Right ventricle myocardium inferior (tissue), 1 donor: Measurements from ENCODE around the gene NPR1. TPM values are rescaled to one million over a fixed set of nuclear protein-coding genes. Genes with fewer than 3 reads are reported as not detected.

Experiments
- ATAC-seq: fragments of 200-7000 bp; cut with Tn5 transposase; one replicate; pipeline ENCODE4 v1.9.1; 2020; ENCODE audit warnings: mild to moderate bottlenecking, moderate library complexity
- DNase-seq: peaks from one replicate; pipeline ENCODE4 v3.0.0; 2021; ENCODE audit errors: missing footprints
- intact Hi-C: fragments of 100-400 bp; cut with DNase I; formaldehyde crosslinking; loops from one replicate; pipeline ENCODE4 v1.11.0; 2022
- microRNA-seq: library from miRNA; unstranded; fragments of <30 nt; microRNA quantifications from one replicate; pipeline ENCODE4 v1.2.0, GENCODE V29; 2020
- total RNA-seq: library from RNA; stranded (reverse); fragmentation: NEBNext Ultra II Directional; extraction: Animal tissue kit (Norgen Biotek cat#: 25700); gene quantifications from one replicate; pipeline ENCODE4 v1.2.1, GENCODE V29; 2021
- donor health status: DM: no; HTN: yes; CAD: no; lungs with severe emphysema.

NPR1 gene
- total RNA-seq, 1 donor from 2014 or later: 14.6 TPM

DNA sequence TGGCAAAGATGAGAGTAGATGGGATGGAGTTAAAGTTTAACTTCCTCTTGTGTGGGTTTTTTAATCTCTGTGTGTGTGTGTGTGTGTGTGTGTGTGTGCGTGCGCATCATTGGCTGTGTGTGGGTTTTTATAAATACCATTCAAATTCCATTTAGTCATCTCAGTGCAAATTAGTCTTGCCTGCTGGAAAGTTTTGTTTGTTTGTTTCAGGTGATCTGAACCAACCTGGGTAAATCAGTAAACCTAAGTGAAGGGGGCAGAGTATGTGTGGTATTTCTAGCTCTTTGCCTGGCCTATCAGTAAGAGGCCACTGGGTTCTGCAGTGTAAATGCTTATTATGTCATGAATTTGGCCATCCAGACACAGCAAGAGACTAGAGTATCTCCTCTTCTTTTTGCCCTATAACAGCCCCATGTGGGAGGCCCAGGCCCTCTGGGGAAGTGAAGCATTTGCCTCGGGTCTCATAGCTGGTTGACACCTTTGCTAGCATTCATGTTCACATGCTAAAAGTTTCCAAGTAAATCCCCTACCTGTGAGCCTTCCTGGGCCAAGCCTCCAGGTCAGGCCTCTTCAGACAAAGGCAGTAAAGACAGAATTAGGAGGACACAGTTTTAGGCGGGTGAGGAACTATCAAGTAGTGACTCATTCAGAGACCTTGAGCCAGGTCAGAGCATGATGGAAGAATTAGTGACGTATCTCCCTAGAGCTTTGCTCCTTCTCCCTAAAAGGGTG lies 64.1 kb downstream of the NPR1 start:
- ATAC-seq: peak; percentile 53
- intact Hi-C loops: no loop called here
- DNase-seq: no peak

Small RNA genes within 50 kb of the gene (microRNA-seq; reads per million reads assigned to microRNA genes)
- not detected for gene MIR8083

Other genes starting within 250 kb of the NPR1 start
- gene S100A7, start 218.0 kb upstream of the NPR1 start, total RNA-seq: not detected
- 265 TPM for gene S100A6, start 142.7 kb upstream of the NPR1 start, total RNA-seq
- gene S100A5, start 137.8 kb upstream of the NPR1 start, total RNA-seq: not detected
- gene S100A4, start 132.9 kb upstream of the NPR1 start, total RNA-seq: 164 TPM
- gene S100A3, start 129.4 kb upstream of the NPR1 start, total RNA-seq: 0.49 TPM
- gene S100A2, start 112.8 kb upstream of the NPR1 start, total RNA-seq: 2.3 TPM
- gene S100A16, start 65.6 kb upstream of the NPR1 start, total RNA-seq: 49.2 TPM
- 6.3 TPM for gene S100A14, start 62.4 kb upstream of the NPR1 start, total RNA-seq
- 155 TPM for gene S100A13, start 51.2 kb upstream of the NPR1 start, total RNA-seq
- 2,065 TPM for gene S100A1, start 50.3 kb upstream of the NPR1 start, total RNA-seq
- gene CHTOP, start 44.6 kb upstream of the NPR1 start, total RNA-seq: 72.1 TPM
- 64.0 TPM for gene SNAPIN, start 20.0 kb upstream of the NPR1 start, total RNA-seq
- 60.4 TPM for gene ILF2, start 7.7 kb upstream of the NPR1 start, total RNA-seq
- gene INTS3, start 49.4 kb downstream of the NPR1 start, total RNA-seq: 33.0 TPM
- gene SLC27A3, start 96.7 kb downstream of the NPR1 start, total RNA-seq: 13.5 TPM
- 35.3 TPM for gene GATAD2B, start 244.3 kb downstream of the NPR1 start, total RNA-seq